Nephron (organoid): ENCODE results near the gene RELB.
A peak's percentile ranks its signal among the peaks of the same experiment; 100 is the strongest.

Experiments used
- H3K27ac Mint-ChIP-seq, 3 experiments: 2 replicates each; pipeline ENCODE4 v1.8.0; 2020; ENCODE audit warnings: mixed read lengths in 3 of 3, mild to moderate bottlenecking in 2 of 3, moderate library complexity in 1 of 3
- H3K27me3 Mint-ChIP-seq: 2 replicates; pipeline ENCODE4 v1.8.0; 2021; ENCODE audit warnings: low read depth, mild to moderate bottlenecking, moderate library complexity, mixed read lengths
- H3K36me3 Mint-ChIP-seq: 2 replicates; pipeline ENCODE4 v1.8.0; 2020; ENCODE audit warnings: low read depth, mixed read lengths
- H3K4me1 Mint-ChIP-seq: 2 replicates; pipeline ENCODE4 v1.8.0; 2020; ENCODE audit warnings: mixed read lengths
- H3K4me3 Mint-ChIP-seq, 3 experiments: 2 replicates each; pipeline ENCODE4 v1.8.0; 2020; ENCODE audit warnings: mild to moderate bottlenecking in 3 of 3, mixed read lengths in 3 of 3, moderate library complexity in 2 of 3
- H3K9me3 Mint-ChIP-seq: 2 replicates; pipeline ENCODE4 v1.8.0; 2020; ENCODE audit warnings: mixed read lengths
- TF ChIP-seq, protein P1 (sequence below), 3 experiments: fragments of 200-600 bp; sonication (generic); IDR thresholded peaks; one replicate each; pipeline ENCODE4 v1.5.0; 2021; ENCODE audit warnings: antibody characterized with exemption in 3 of 3; ENCODE audit not compliant: unreplicated experiment in 3 of 3

Gene RELB

DNA sequence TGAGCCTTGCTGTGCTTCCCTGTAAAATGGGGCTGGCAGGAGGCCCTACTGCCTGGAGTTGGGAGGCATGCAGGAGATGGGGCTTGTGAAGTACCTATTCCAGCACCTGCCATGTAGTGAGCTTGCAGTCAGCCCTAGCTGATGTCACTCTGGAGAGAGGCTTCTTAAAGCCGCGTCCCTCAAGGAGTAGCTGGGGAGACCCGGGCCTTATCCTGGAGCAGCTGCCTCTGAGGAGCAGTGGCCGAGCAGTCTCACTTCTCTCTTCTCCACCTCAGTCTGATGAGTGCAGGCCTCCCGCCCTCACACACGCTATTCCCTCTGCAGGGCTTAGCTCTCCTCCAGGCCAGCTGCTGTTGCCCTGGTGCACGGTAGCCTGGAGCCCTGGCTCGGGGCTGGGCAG is 55.6 kb downstream of the RELB start:
- no peaks in the 10 kb centered on the region for H3K4me1 Mint-ChIP-seq
- H3K27ac Mint-ChIP-seq: no peak overlapping the region
- no peak overlapping the region for H3K4me3 Mint-ChIP-seq
- H3K9me3 Mint-ChIP-seq: no peaks in the 10 kb centered on the region
- H3K36me3 Mint-ChIP-seq: peaks cover 72% of the 10 kb centered on the region
- H3K27me3 Mint-ChIP-seq: peaks cover 3% of the 10 kb centered on the region
- TF ChIP-seq, protein P1, sequence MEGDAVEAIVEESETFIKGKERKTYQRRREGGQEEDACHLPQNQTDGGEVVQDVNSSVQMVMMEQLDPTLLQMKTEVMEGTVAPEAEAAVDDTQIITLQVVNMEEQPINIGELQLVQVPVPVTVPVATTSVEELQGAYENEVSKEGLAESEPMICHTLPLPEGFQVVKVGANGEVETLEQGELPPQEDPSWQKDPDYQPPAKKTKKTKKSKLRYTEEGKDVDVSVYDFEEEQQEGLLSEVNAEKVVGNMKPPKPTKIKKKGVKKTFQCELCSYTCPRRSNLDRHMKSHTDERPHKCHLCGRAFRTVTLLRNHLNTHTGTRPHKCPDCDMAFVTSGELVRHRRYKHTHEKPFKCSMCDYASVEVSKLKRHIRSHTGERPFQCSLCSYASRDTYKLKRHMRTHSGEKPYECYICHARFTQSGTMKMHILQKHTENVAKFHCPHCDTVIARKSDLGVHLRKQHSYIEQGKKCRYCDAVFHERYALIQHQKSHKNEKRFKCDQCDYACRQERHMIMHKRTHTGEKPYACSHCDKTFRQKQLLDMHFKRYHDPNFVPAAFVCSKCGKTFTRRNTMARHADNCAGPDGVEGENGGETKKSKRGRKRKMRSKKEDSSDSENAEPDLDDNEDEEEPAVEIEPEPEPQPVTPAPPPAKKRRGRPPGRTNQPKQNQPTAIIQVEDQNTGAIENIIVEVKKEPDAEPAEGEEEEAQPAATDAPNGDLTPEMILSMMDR (IDR thresholded peaks at IDR 0.05; ENCODE audit: unreplicated experiment in 3 of 3): no peak

DNA sequence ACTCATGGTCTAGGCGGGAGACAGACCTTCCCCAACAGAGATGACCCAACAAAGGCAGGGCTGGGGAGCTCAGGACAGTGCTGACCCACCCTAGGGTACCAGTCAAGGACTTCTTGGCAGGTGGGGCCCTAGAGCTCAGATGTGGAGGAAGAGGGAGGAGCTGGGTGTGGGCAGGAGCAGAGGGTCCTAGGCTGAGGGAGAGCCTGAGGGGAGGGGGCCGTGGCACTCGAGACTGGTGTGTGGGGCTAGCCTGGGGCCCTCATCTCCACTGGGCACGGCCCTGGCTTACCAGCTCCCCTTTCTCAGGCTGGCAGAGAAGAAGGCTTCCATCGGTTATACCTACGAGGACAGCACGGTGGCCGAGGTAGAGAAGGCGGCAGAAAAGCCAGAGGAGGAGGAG is 56.2 kb downstream of the RELB start:
- no peak overlapping the region for H3K4me3 Mint-ChIP-seq
- H3K36me3 Mint-ChIP-seq: peaks cover 69% of the 10 kb centered on the region
- H3K9me3 Mint-ChIP-seq: no peaks in the 10 kb centered on the region
- no peaks in the 10 kb centered on the region for H3K4me1 Mint-ChIP-seq
- no peak overlapping the region for H3K27ac Mint-ChIP-seq
- TF ChIP-seq, protein P1 (IDR thresholded peaks at IDR 0.05; ENCODE audit: unreplicated experiment in 3 of 3): no peak
- peaks cover 3% of the 10 kb centered on the region for H3K27me3 Mint-ChIP-seq

- no peak overlapping the region for H3K27ac Mint-ChIP-seq
- TF ChIP-seq, protein P1 (IDR thresholded peaks at IDR 0.05; ENCODE audit: unreplicated experiment in 3 of 3): no peak
- H3K36me3 Mint-ChIP-seq: peaks cover 72% of the 10 kb centered on the region
- no peak overlapping the region for H3K4me3 Mint-ChIP-seq
- H3K9me3 Mint-ChIP-seq: no peaks in the 10 kb centered on the region
- H3K4me1 Mint-ChIP-seq: no peaks in the 10 kb centered on the region
- no peaks in the 10 kb centered on the region for H3K27me3 Mint-ChIP-seq
Measured at GRCh38 chr19:45058622-45059159, 57.4 kb downstream of the RELB start.

DNA sequence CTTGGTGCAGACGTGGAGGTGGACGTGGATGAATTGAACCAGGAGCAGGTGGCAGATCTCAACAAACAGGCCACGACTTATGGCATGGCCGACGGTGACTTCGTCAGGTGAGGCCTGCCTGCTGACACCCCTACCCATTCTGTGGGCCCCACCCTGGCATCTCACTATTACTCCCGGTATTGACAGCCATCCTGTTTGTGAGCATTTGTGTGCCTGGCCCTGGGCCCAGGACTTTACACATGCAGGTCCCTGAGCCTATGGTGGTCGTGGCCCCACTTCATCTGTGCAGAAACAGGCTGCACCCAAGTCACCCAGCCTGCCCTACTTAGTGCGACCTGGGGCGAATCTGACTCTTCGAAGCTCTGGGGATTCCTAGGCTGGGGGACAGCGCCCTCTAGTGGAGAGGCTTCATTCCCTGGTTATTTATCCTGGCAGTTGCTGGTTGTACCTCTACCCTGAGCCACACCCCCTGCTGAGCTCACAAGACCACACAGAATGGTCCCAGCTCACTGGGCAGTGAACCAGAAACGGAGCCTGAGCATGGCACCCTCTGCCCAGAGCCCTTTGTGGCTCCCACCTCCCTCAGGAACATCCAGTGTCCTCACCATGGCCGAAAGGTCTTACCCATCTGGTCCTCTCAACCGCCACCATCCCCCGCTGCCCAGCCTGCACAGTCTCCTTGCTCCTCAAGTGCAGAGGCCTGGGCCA is 58.1 kb downstream of the RELB start:
- H3K27me3 Mint-ChIP-seq: no peaks in the 10 kb centered on the region
- H3K36me3 Mint-ChIP-seq: peaks cover 70% of the 10 kb centered on the region
- H3K9me3 Mint-ChIP-seq: no peaks in the 10 kb centered on the region
- H3K27ac Mint-ChIP-seq: no peak overlapping the region
- H3K4me1 Mint-ChIP-seq: no peaks in the 10 kb centered on the region
- H3K4me3 Mint-ChIP-seq: no peak overlapping the region
- TF ChIP-seq, protein P1 (IDR thresholded peaks at IDR 0.05; ENCODE audit: unreplicated experiment in 3 of 3): peak; percentile 67 to 70 (median 70)

DNA sequence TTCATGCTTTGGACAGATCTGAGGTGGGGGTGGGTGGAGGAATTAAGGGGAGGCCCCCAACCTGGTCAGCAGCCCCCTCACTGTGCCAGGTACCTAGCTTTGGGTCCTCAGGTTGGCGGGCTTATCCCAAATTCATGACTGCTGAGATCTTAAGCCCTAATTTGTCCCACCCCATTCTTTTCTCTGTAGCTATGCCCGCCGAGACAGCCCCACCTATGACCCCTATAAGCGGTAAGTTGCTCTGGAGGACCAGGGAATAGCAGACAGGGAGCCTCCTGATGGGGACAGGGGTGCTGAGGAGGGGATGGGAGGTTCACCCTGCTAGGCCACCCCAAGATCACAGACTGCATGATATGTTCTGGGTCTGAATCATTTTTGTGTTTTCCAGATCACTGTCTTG is 60.7 kb downstream of the RELB start:
- peaks cover 62% of the 10 kb centered on the region for H3K36me3 Mint-ChIP-seq
- TF ChIP-seq, protein P1 (IDR thresholded peaks at IDR 0.05; ENCODE audit: unreplicated experiment in 3 of 3): no peak
- H3K27me3 Mint-ChIP-seq: no peaks in the 10 kb centered on the region
- H3K9me3 Mint-ChIP-seq: no peaks in the 10 kb centered on the region
- no peaks in the 10 kb centered on the region for H3K4me1 Mint-ChIP-seq
- no peak overlapping the region for H3K27ac Mint-ChIP-seq
- no peak overlapping the region for H3K4me3 Mint-ChIP-seq
